ENCODE data around the gene KCTD16.

KCTD16 gene

DNA sequence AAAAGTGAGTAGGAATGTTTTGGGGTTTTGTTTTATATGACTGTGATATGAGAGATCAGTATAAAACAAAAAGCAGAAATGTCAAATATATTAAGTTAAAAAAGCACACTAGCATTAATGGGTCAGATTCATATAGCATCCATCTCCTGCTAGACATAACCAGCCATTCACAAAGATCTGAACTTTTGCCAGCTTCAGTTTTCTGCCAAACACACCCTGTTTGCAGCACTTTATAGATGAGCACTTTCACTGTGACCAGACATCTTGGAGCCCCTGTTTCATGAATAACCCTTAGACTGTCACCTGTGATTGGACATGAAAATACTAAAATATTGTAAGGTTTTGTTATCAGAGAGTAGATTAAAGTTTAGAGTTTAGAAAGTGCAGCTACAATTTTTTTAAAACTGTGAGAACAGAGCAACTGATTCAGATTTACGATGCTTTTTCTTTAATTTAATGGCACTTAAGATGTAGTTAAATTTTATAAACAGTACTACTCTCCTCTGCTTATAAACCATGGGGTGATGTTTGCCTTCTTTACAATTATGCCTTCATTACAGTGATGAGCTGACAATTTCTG lies 142.6 kb downstream of the KCTD16 start:
- in situ Hi-C loops (cut with MboI; ENCODE audit: low pct_unique_long_range_greater_than_20kb, low sequenced_read_pairs, unreplicated experiment): no loop called here
- no peak for DNase-seq (ENCODE audit: low spot score)
- TF ChIP-seq CTCF (IDR thresholded peaks at IDR 0.05; ENCODE audit: extremely low read depth, insufficient read depth, missing control alignments): no peak

DNA sequence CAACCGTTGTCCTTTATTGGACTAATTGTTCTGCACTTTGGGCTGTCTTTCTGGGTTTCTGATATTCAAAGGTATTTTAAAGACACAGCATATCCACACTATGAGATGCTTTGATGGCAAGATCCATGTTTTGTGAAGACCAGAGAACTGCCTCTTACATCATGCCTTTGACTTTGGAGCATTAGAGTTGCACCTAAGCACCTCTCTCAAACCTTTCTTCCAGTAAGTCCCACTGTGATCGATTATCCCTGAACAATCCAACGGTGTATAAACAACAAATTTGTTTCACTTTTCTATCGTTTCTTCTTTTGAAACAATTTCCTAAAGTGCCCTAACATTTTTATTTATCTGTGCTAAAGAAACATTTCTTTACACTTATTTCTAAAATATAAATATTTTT lies 144.4 kb downstream of the KCTD16 start:
- no peak for DNase-seq (ENCODE audit: low spot score)
- in situ Hi-C loops (cut with MboI; ENCODE audit: low pct_unique_long_range_greater_than_20kb, low sequenced_read_pairs, unreplicated experiment): no loop called here
- no peak for TF ChIP-seq CTCF (IDR thresholded peaks at IDR 0.05; ENCODE audit: extremely low read depth, insufficient read depth, missing control alignments)

GRCh38 chr5:144315994-144316634 lies 145.4 kb downstream of the KCTD16 start:
- DNase-seq (ENCODE audit: low spot score): no peak
- in situ Hi-C loops (cut with MboI; ENCODE audit: low pct_unique_long_range_greater_than_20kb, low sequenced_read_pairs, unreplicated experiment): no loop called here
- TF ChIP-seq CTCF (IDR thresholded peaks at IDR 0.05; ENCODE audit: extremely low read depth, insufficient read depth, missing control alignments): no peak

DNA sequence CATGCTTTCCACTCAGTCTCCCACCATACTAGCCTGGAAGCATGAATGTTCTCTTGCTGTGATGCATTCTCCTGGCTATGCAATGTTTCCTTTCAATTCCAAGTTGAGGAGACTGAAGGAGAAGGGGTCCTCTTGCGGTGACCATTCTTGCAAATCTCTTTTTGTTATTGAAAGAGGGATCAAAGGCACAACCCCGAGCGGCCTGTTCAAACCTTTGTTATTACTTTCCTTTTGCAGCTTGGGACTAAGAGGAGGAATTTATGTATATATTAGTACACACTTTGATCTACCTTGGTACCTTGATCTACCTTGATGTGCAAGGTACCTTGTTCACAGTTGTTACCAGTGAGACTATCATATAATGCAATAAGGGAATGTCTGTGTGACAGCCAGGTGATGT lies 147.3 kb downstream of the KCTD16 start:
- DNase-seq (ENCODE audit: low spot score): no peak
- TF ChIP-seq CTCF (IDR thresholded peaks at IDR 0.05; ENCODE audit: extremely low read depth, insufficient read depth, missing control alignments): no peak
- in situ Hi-C loops (cut with MboI; ENCODE audit: low pct_unique_long_range_greater_than_20kb, low sequenced_read_pairs, unreplicated experiment): no loop called here

DNA sequence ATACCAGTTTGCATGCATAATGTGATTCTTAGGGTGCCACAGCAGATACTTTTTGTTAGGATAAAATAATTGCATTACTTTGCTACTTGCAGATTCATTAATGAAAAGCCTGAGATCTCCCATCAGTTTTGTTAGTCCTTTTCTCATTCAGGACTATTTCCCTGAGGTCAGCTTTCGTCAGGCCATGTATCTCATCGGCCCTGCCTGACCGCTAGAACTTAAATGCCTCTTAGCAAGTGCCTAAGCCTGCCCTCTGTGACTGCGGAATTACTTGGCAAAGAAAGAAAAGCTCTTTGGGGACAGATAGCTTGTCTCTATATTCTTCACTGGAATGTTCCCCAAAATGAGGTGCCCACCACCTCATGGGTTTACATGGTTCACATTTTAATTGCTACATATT lies 147.8 kb downstream of the KCTD16 start:
- in situ Hi-C loops (cut with MboI; ENCODE audit: low pct_unique_long_range_greater_than_20kb, low sequenced_read_pairs, unreplicated experiment): no loop called here

GRCh38 chr5:144323181-144323580 lies 152.5 kb downstream of the KCTD16 start:
- no peak for TF ChIP-seq CTCF (IDR thresholded peaks at IDR 0.05; ENCODE audit: extremely low read depth, insufficient read depth, missing control alignments)
- in situ Hi-C loops (cut with MboI; ENCODE audit: low pct_unique_long_range_greater_than_20kb, low sequenced_read_pairs, unreplicated experiment): no loop called here
- no peak for DNase-seq (ENCODE audit: low spot score)

More for the DNA sequence above, 147.8 kb downstream of the KCTD16 start:
- DNase-seq (ENCODE audit: low spot score): no peak
- no peak for TF ChIP-seq CTCF (IDR thresholded peaks at IDR 0.05; ENCODE audit: extremely low read depth, insufficient read depth, missing control alignments)
